Measurements from ENCODE around the gene NCDN.

DNA sequence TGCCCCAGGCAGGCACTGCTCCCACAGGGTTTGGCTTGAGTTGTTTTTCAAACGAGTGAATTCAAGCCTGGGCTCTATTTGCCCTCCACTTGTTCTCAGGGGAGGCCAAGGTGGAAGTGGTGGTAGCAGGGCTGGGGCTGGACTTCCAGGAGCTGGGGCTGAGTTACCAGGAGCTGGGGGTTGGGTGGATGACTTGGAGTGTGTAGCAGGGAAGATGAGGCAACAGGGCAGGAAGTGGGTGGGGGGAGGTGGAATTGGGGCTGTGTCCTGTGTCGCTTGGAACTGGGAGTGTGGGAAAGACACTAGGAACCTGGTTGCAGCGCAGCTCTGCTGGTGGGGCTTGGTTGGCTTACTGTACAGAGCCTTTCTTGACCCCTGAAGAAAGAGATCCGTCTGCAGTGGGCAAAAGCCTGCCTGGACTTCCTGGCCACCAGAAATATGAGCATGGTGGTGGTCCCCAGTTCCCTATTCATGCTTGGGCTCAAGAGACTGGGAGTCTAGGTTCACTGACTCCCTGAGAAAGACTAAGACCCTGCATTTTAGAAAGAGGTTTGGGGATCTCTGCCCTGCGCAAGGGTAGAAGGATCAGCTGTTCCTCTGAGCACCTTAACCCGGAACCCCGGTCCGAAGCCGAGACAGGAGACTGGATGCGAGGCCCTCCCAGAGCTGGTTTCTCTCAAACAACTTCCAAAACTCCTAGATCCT, 18.6 kb downstream of the NCDN start:
- TF ChIP-seq KAT7 (CRISPR knock-in tag; IDR thresholded peaks at IDR 0.05; ENCODE audit: borderline replicate concordance) (no peak), ZNF232 (CRISPR knock-in tag; IDR thresholded peaks at IDR 0.05) (no peak), SMAD4 (CRISPR knock-in tag; IDR thresholded peaks at IDR 0.05) (no peak), CBFB (CRISPR knock-in tag; IDR thresholded peaks at IDR 0.05; ENCODE audit: low read depth) (no peak)
- TF ChIP-seq, protein P1, sequence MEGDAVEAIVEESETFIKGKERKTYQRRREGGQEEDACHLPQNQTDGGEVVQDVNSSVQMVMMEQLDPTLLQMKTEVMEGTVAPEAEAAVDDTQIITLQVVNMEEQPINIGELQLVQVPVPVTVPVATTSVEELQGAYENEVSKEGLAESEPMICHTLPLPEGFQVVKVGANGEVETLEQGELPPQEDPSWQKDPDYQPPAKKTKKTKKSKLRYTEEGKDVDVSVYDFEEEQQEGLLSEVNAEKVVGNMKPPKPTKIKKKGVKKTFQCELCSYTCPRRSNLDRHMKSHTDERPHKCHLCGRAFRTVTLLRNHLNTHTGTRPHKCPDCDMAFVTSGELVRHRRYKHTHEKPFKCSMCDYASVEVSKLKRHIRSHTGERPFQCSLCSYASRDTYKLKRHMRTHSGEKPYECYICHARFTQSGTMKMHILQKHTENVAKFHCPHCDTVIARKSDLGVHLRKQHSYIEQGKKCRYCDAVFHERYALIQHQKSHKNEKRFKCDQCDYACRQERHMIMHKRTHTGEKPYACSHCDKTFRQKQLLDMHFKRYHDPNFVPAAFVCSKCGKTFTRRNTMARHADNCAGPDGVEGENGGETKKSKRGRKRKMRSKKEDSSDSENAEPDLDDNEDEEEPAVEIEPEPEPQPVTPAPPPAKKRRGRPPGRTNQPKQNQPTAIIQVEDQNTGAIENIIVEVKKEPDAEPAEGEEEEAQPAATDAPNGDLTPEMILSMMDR (IDR thresholded peaks at IDR 0.05) = no peak
- TF ChIP-seq, protein P2, sequence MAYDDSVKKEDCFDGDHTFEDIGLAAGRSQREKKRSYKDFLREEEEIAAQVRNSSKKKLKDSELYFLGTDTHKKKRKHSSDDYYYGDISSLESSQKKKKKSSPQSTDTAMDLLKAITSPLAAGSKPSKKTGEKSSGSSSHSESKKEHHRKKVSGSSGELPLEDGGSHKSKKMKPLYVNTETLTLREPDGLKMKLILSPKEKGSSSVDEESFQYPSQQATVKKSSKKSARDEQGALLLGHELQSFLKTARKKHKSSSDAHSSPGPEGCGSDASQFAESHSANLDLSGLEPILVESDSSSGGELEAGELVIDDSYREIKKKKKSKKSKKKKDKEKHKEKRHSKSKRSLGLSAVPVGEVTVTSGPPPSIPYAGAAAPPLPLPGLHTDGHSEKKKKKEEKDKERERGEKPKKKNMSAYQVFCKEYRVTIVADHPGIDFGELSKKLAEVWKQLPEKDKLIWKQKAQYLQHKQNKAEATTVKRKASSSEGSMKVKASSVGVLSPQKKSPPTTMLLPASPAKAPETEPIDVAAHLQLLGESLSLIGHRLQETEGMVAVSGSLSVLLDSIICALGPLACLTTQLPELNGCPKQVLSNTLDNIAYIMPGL (CRISPR knock-in tag; IDR thresholded peaks at IDR 0.05) = no peak
- TF ChIP-seq, protein P3, sequence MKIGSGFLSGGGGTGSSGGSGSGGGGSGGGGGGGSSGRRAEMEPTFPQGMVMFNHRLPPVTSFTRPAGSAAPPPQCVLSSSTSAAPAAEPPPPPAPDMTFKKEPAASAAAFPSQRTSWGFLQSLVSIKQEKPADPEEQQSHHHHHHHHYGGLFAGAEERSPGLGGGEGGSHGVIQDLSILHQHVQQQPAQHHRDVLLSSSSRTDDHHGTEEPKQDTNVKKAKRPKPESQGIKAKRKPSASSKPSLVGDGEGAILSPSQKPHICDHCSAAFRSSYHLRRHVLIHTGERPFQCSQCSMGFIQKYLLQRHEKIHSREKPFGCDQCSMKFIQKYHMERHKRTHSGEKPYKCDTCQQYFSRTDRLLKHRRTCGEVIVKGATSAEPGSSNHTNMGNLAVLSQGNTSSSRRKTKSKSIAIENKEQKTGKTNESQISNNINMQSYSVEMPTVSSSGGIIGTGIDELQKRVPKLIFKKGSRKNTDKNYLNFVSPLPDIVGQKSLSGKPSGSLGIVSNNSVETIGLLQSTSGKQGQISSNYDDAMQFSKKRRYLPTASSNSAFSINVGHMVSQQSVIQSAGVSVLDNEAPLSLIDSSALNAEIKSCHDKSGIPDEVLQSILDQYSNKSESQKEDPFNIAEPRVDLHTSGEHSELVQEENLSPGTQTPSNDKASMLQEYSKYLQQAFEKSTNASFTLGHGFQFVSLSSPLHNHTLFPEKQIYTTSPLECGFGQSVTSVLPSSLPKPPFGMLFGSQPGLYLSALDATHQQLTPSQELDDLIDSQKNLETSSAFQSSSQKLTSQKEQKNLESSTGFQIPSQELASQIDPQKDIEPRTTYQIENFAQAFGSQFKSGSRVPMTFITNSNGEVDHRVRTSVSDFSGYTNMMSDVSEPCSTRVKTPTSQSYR (CRISPR knock-in tag; IDR thresholded peaks at IDR 0.05) = no peak
- TF ChIP-seq, protein P4, sequence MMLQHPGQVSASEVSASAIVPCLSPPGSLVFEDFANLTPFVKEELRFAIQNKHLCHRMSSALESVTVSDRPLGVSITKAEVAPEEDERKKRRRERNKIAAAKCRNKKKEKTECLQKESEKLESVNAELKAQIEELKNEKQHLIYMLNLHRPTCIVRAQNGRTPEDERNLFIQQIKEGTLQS (CRISPR knock-in tag; conservative IDR thresholded peaks at IDR 0.05) = no peak

Data from WTC11 (cell line).